ENCODE results near the gene TTC14.
"Not testable (repeated sequence)": the region's sequence is repeated elsewhere in the genome, so short reads cannot be mapped to it uniquely, and the experiment has no call there.

DNA sequence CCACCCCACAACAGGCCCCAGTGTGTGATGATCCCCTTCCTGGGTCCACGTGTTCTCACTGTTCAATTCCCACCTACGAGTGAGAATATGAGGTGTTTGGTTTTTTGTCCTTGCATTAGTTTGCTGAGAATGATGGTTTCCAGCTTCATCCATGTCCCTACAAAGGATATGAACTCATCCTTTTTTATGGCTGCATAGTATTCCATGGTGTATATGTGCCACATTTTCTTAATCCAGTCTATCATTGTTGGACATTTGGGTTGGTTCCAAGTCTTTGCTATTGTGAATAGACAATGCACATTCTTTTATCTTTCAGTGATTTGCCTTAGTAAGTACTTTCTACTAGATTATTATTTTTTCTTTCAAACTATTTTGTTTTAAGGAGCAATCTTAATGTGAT is 16.6 kb downstream of the TTC14 start:
- TF ChIP-seq, protein P1, sequence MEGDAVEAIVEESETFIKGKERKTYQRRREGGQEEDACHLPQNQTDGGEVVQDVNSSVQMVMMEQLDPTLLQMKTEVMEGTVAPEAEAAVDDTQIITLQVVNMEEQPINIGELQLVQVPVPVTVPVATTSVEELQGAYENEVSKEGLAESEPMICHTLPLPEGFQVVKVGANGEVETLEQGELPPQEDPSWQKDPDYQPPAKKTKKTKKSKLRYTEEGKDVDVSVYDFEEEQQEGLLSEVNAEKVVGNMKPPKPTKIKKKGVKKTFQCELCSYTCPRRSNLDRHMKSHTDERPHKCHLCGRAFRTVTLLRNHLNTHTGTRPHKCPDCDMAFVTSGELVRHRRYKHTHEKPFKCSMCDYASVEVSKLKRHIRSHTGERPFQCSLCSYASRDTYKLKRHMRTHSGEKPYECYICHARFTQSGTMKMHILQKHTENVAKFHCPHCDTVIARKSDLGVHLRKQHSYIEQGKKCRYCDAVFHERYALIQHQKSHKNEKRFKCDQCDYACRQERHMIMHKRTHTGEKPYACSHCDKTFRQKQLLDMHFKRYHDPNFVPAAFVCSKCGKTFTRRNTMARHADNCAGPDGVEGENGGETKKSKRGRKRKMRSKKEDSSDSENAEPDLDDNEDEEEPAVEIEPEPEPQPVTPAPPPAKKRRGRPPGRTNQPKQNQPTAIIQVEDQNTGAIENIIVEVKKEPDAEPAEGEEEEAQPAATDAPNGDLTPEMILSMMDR (IDR thresholded peaks at IDR 0.05), result not testable (repeated sequence)
- not testable (repeated sequence) for TF ChIP-seq POLR2A (IDR thresholded peaks at IDR 0.05)

All from lower leg skin (tissue), 3 donors.